K562 (cell line): ENCODE measurements around the gene LILRA6. TPM values are rescaled to one million over a fixed set of nuclear protein-coding genes. Genes with fewer than 3 reads are reported as not detected.

Source experiments
- ATAC-seq: fragments of 200-7000 bp; cut with Tn5 transposase; 3 replicates; pipeline ENCODE4 v1.9.1; 2020; ENCODE audit warnings: moderate library complexity
- BruUV-seq: library from RNA; stranded (reverse); fragments of 400-500 nt; replicated peaks from 2 replicates; lab custom pipeline; 2021; lab: Mats Ljungman, UMichigan
- CTCF ChIA-PET: fragments of 300-600 bp; formaldehyde crosslinking; extraction: SDS; loops from one replicate; lab custom pipeline; 2021; ENCODE audit warnings: low intra/inter-chr PET ratio; lab: Yijun Ruan, JAX
- POLR2A ChIA-PET: fragments of 300-600, 350-650 bp; sonication (Branson Sonifier 250); formaldehyde crosslinking; extraction: SDS; loops from one replicate; lab custom pipeline; 2021; ENCODE audit warnings: antibody characterized with exemption, inconsistent platforms; lab: Yijun Ruan, JAX
- DNase-seq, 4 experiments: peaks; one replicate each; pipeline versions ENCODE4 v3.0.0 to v3.0.0-alpha.2; 2011 to 2018; ENCODE audit warnings: low spot score in 3 of 4, mixed read lengths in 3 of 4; ENCODE audit errors: extremely low read depth in 1 of 4
- FAIRE-seq: peaks from 2 replicates; lab custom pipeline; 2011; peaks lifted over from hg19 to GRCh38; lab: Jason Lieb, UNC
- H2AFZ ChIP-seq: 2 replicates; pipeline ENCODE4 v1.6.0; 2011; ENCODE audit warnings: low read depth, low read length, control low read depth, inconsistent platforms
- H3K27ac ChIP-seq: fragments of 200-600 bp; 3 replicates; pipeline ENCODE4 v1.8.0; 2011; ENCODE audit warnings: low read depth, mild to moderate bottlenecking, control low read depth, inconsistent platforms, low read length, moderate library complexity, mixed read lengths; ENCODE audit errors: extremely low read depth
- H3K27me3 ChIP-seq, 2 experiments: fragments of 300-600 bp in 1 of 2; 2 replicates in 1 of 2; 3 replicates in 1 of 2; pipeline versions ENCODE4 v1.6.0 to v1.8.0; 2011; ENCODE audit warnings: inconsistent platforms in 2 of 2, low read length in 2 of 2, mild to moderate bottlenecking in 1 of 2, mixed read lengths in 1 of 2, moderate library complexity in 1 of 2; ENCODE audit not compliant: control insufficient read depth in 2 of 2, insufficient read depth in 2 of 2
- H3K36me3 ChIP-seq: fragments of 300-600 bp; 3 replicates; pipeline ENCODE4 v1.8.0; 2011; ENCODE audit warnings: mild to moderate bottlenecking, low read length, inconsistent platforms; ENCODE audit not compliant: control insufficient read depth, insufficient read depth
- H3K4me1 ChIP-seq, 2 experiments: fragments of 200-600 bp in 1 of 2; replicated peaks in 1 of 2; 2 replicates in 1 of 2; 3 replicates in 1 of 2; pipeline versions ENCODE4 v1.5.1 to v1.8.0; 2011; ENCODE audit warnings: inconsistent platforms in 2 of 2, low read length in 2 of 2, mild to moderate bottlenecking in 1 of 2, mixed read lengths in 1 of 2, moderate library complexity in 1 of 2; ENCODE audit not compliant: control insufficient read depth in 2 of 2, insufficient read depth in 2 of 2
- H3K4me2 ChIP-seq: 2 replicates; pipeline ENCODE4 v1.6.1; 2011; ENCODE audit warnings: low read length, control low read depth, inconsistent platforms, mixed read lengths; ENCODE audit not compliant: insufficient read depth
- H3K4me3 ChIP-seq: fragments of 200-600 bp; sonication (generic), shearing (Covaris generic); 2 replicates; pipeline ENCODE4 v1.5.1; 2016; ENCODE audit warnings: control low read depth, inconsistent platforms
- H3K79me2 ChIP-seq: fragments of 200-600 bp; 3 replicates; pipeline ENCODE4 v1.8.0; 2011; ENCODE audit warnings: low read length, inconsistent platforms; ENCODE audit not compliant: control insufficient read depth, insufficient read depth
- H3K9ac ChIP-seq, 2 experiments: 2 replicates each; pipeline versions ENCODE4 v1.6.0 to v1.6.1; 2011; ENCODE audit warnings: low read depth in 2 of 2, low read length in 2 of 2, control low read depth in 1 of 2, inconsistent platforms in 1 of 2, mild to moderate bottlenecking in 1 of 2, mixed read lengths in 1 of 2; ENCODE audit not compliant: insufficient read depth in 1 of 2
- H3K9me1 ChIP-seq: one replicate; pipeline ENCODE4 v1.6.0; 2011; ENCODE audit warnings: inconsistent platforms, mild to moderate bottlenecking, low read length, moderate library complexity; ENCODE audit not compliant: control insufficient read depth, insufficient read depth
- H3K9me3 ChIP-seq: replicated peaks from 2 replicates; pipeline ENCODE4 v1.5.1; 2011; ENCODE audit warnings: low read depth, low read length, inconsistent platforms; ENCODE audit not compliant: control insufficient read depth, insufficient read depth
- H4K20me1 ChIP-seq: replicated peaks from 2 replicates; pipeline ENCODE4 v1.6.1; 2011; ENCODE audit warnings: low read length, inconsistent platforms, mixed read lengths; ENCODE audit not compliant: control insufficient read depth, insufficient read depth
- BDP1 ChIP-seq: IDR thresholded peaks from 3 replicates; pipeline ENCODE4 v1.6.1; 2011; ENCODE audit not compliant: insufficient read length, insufficient read depth
- CBX3 ChIP-seq, 2 experiments: IDR thresholded peaks; 1 replicate in 1 of 2; 2 replicates in 1 of 2; pipeline ENCODE4 v1.6.1; 2012; ENCODE audit warnings: inconsistent platforms in 2 of 2, low read length in 2 of 2, borderline replicate concordance in 1 of 2, control low read depth in 1 of 2
- FOXK2 ChIP-seq, 2 experiments: fragments of 450-650 bp; IDR thresholded peaks in 1 of 2; conservative IDR thresholded peaks in 1 of 2; 2 replicates each; pipeline ENCODE4 v1.6.1; 2016; ENCODE audit warnings: low read depth in 2 of 2, mild to moderate bottlenecking in 1 of 2
- NR2F6 ChIP-seq: fragments of 450-650 bp; formaldehyde crosslinking; IDR thresholded peaks from 2 replicates; pipeline ENCODE4 v1.4.0; 2020; ENCODE audit warnings: mild to moderate bottlenecking
- PTTG1 ChIP-seq: fragments of 450-650 bp; IDR thresholded peaks from 2 replicates; pipeline ENCODE4 v1.6.1; 2016; ENCODE audit warnings: low read depth, mild to moderate bottlenecking, missing genetic modification characterization, missing compliant biosample characterization
- WGBS: fragments of 100-300 bp; shearing (Covaris generic); methylation state at CpG from one replicate; pipeline ENCODE4 v1.1.6; 2016; ENCODE audit warnings: low coverage, mixed read lengths; ENCODE audit not compliant: insufficient coverage; ENCODE audit errors: missing lambda C conversion rate; 5-methylcytosine and 5-hydroxymethylcytosine counted together
- in situ Hi-C: fragments of 300-500 bp; cut with MboI; formaldehyde crosslinking; loops from 4 replicates; pipeline ENCODE4 v1.15.0; 2018; ENCODE audit warnings: inconsistent platforms, mixed read lengths
- intact Hi-C: fragments of 100-400 bp; cut with micrococcal nuclease; formaldehyde crosslinking; loops from 2 replicates; pipeline ENCODE4 v1.14.2; 2022
- polyA plus RNA-seq, 8 experiments: library from polyadenylated mRNA; depleted of rRNA in 4 of 8; stranded (reverse) in 5 of 8; unstranded in 3 of 8; fragments of >200 nt; fragmentation: Nextera tagmentation in 2 of 8; fragmentation: Illumina TruSeq in 1 of 8; extraction: Ambion mirVana in 2 of 8; extraction: Trizol in 1 of 8; gene quantifications; 2 replicates each; pipeline versions ENCODE4 v1.2.1 to v1.2.3, GENCODE V29; 2011 to 2014; ENCODE audit warnings: inconsistent platforms in 1 of 8, missing spikeins in 1 of 8
- total RNA-seq, 7 experiments: library from RNA; depleted of rRNA in 6 of 7; stranded (reverse); fragments of >200 nt in 6 of 7; fragmentation: Illumina TruSeq in 2 of 7; extraction: Trizol in 2 of 7; gene quantifications; 2 replicates each; pipeline versions ENCODE4 v1.2.1 to v1.2.3, GENCODE V29; 2011 to 2021; ENCODE audit warnings: low replicate concordance in 1 of 7
- TF ChIP-seq, protein P1 (sequence below): sonication (generic); formaldehyde crosslinking; IDR thresholded peaks from 2 replicates; pipeline ENCODE4 v1.8.0; 2022; ENCODE audit warnings: missing genetic modification reagents, mild to moderate bottlenecking, moderate library complexity, borderline replicate concordance
- TF ChIP-seq, protein P2 (sequence below): fragments of 250-450 bp; sonication (Bioruptor Pico); IDR thresholded peaks from 2 replicates; pipeline ENCODE4 v1.5.0; 2020; ENCODE audit warnings: mild to moderate bottlenecking
- TF ChIP-seq, protein P3 (sequence below): fragments of 450-650 bp; IDR thresholded peaks from 2 replicates; pipeline ENCODE4 v1.6.1; 2016; ENCODE audit warnings: mild to moderate bottlenecking
- TF ChIP-seq, protein P4 (sequence below): fragments of 250-450 bp; sonication (Bioruptor Pico); IDR thresholded peaks from 2 replicates; pipeline ENCODE4 v1.4.0; 2020

The LILRA6 gene
- total and polyA plus RNA-seq, 9 of the 15 experiments (the other 6 are each of a cell fraction or from before 2014, with no cell fraction given) = 0.03 TPM; not detected in 8

DNA sequence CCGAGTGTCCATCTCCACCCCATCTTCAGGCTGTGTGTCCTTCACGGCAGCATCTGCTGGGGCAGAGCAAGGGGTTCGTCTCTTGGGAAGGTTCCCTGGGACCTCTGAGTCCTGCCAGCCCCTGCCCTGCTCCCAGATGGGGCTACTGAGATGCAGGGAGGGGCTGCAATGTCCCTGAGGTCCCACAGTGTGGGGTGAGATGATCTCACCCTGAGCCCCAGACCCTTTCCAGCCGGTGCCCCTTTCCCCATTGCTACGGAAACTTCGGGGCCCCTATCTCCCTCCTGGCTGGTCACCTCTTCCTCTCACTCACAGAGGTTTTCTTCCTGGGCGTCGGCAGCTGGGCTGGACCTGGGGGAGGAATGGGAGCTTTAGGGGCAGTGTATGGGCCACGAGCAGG lies 33.4 kb upstream of the LILRA6 start:
- POLR2A ChIA-PET = no interaction called here
- 2% methylated on average over 8 of the region's 9 CpGs for WGBS
- ATAC-seq (no peak), FAIRE-seq (no peak), DNase-seq (no peak)
- Histone ChIP-seq H3K9ac (no peak overlapping the region), H3K27ac (no peak overlapping the region), H3K4me2 (no peak overlapping the region), H3K79me2 (no peaks in the 10 kb centered on the region), H3K27me3 (peaks cover 3 to 33% of the 10 kb centered on the region in 2 experiments; a peak in 4 of 5 replicates), H3K4me1 (no peaks in the 10 kb centered on the region), H4K20me1 (no peaks in the 10 kb centered on the region), H3K36me3 (no peaks in the 10 kb centered on the region), H3K9me3 (no peaks in the 10 kb centered on the region), H3K9me1 (no peaks in the 10 kb centered on the region), H2AFZ (no peak overlapping the region), H3K4me3 (no peak overlapping the region)
- TF ChIP-seq CBX3 (IDR thresholded peaks at IDR 0.05; ENCODE audit: borderline replicate concordance in 1 of 2, low read length in 2 of 2) = no peak
- TF ChIP-seq BDP1 = no peak
- TF ChIP-seq FOXK2 (conservative IDR thresholded peaks at IDR 0.05 in 1 of 2, IDR thresholded peaks at IDR 0.05 in 1 of 2; ENCODE audit: low read depth in 2 of 2) = no peak
- TF ChIP-seq, protein P1, sequence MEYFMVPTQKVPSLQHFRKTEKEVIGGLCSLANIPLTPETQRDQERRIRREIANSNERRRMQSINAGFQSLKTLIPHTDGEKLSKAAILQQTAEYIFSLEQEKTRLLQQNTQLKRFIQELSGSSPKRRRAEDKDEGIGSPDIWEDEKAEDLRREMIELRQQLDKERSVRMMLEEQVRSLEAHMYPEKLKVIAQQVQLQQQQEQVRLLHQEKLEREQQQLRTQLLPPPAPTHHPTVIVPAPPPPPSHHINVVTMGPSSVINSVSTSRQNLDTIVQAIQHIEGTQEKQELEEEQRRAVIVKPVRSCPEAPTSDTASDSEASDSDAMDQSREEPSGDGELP (CRISPR knock-in tag) = no peak
- TF ChIP-seq, protein P2, sequence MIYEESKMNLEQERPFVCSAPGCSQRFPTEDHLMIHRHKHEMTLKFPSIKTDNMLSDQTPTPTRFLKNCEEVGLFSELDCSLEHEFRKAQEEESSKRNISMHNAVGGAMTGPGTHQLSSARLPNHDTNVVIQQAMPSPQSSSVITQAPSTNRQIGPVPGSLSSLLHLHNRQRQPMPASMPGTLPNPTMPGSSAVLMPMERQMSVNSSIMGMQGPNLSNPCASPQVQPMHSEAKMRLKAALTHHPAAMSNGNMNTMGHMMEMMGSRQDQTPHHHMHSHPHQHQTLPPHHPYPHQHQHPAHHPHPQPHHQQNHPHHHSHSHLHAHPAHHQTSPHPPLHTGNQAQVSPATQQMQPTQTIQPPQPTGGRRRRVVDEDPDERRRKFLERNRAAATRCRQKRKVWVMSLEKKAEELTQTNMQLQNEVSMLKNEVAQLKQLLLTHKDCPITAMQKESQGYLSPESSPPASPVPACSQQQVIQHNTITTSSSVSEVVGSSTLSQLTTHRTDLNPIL (CRISPR knock-in tag) = no peak
- TF ChIP-seq PTTG1 (tag) = no peak
- TF ChIP-seq, protein P3, sequence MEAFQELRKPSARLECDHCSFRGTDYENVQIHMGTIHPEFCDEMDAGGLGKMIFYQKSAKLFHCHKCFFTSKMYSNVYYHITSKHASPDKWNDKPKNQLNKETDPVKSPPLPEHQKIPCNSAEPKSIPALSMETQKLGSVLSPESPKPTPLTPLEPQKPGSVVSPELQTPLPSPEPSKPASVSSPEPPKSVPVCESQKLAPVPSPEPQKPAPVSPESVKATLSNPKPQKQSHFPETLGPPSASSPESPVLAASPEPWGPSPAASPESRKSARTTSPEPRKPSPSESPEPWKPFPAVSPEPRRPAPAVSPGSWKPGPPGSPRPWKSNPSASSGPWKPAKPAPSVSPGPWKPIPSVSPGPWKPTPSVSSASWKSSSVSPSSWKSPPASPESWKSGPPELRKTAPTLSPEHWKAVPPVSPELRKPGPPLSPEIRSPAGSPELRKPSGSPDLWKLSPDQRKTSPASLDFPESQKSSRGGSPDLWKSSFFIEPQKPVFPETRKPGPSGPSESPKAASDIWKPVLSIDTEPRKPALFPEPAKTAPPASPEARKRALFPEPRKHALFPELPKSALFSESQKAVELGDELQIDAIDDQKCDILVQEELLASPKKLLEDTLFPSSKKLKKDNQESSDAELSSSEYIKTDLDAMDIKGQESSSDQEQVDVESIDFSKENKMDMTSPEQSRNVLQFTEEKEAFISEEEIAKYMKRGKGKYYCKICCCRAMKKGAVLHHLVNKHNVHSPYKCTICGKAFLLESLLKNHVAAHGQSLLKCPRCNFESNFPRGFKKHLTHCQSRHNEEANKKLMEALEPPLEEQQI = no peak
- TF ChIP-seq NR2F6 = no peak
- TF ChIP-seq, protein P4, sequence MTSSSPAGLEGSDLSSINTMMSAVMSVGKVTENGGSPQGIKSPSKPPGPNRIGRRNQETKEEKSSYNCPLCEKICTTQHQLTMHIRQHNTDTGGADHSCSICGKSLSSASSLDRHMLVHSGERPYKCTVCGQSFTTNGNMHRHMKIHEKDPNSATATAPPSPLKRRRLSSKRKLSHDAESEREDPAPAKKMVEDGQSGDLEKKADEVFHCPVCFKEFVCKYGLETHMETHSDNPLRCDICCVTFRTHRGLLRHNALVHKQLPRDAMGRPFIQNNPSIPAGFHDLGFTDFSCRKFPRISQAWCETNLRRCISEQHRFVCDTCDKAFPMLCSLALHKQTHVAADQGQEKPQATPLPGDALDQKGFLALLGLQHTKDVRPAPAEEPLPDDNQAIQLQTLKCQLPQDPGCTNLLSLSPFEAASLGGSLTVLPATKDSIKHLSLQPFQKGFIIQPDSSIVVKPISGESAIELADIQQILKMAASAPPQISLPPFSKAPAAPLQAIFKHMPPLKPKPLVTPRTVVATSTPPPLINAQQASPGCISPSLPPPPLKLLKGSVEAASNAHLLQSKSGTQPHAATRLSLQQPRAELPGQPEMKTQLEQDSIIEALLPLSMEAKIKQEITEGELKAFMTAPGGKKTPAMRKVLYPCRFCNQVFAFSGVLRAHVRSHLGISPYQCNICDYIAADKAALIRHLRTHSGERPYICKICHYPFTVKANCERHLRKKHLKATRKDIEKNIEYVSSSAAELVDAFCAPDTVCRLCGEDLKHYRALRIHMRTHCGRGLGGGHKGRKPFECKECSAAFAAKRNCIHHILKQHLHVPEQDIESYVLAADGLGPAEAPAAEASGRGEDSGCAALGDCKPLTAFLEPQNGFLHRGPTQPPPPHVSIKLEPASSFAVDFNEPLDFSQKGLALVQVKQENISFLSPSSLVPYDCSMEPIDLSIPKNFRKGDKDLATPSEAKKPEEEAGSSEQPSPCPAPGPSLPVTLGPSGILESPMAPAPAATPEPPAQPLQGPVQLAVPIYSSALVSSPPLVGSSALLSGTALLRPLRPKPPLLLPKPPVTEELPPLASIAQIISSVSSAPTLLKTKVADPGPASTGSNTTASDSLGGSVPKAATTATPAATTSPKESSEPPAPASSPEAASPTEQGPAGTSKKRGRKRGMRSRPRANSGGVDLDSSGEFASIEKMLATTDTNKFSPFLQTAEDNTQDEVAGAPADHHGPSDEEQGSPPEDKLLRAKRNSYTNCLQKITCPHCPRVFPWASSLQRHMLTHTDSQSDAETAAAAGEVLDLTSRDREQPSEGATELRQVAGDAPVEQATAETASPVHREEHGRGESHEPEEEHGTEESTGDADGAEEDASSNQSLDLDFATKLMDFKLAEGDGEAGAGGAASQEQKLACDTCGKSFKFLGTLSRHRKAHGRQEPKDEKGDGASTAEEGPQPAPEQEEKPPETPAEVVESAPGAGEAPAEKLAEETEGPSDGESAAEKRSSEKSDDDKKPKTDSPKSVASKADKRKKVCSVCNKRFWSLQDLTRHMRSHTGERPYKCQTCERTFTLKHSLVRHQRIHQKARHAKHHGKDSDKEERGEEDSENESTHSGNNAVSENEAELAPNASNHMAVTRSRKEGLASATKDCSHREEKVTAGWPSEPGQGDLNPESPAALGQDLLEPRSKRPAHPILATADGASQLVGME (CRISPR knock-in tag) = no peak
- intact Hi-C loops = no loop called here
- CTCF ChIA-PET = no interaction called here
- in situ Hi-C loops = no loop called here
- BruUV-seq = no TSS peak
